ENCODE measurements around the gene CASP8. TPM values are rescaled to one million over a fixed set of nuclear protein-coding genes. Genes with fewer than 3 reads are reported as not detected.

CASP8 gene
- total and polyA plus RNA-seq, 2 donors (not counting 3 experiments of a cell fraction or from before 2014, with no cell fraction given) = 5.3 to 5.8 TPM

GRCh38 chr2:201273330-201273983, 13.1 kb downstream of the CASP8 start:
- CTCF ChIA-PET = no interaction called here
- no peak overlapping the region for H3K9ac ChIP-seq (replicated peaks; ENCODE audit: extremely low read depth, insufficient read depth, low read length)
- DNase-seq (ENCODE audit: low read depth, low spot score) (no peak), FAIRE-seq (no peak)
- no peaks in the 10 kb centered on the region for H4K20me1 ChIP-seq (replicated peaks; ENCODE audit: control insufficient read depth, extremely low read depth, insufficient read depth, low read length)
- no peaks in the 10 kb centered on the region for H3K27me3 ChIP-seq (ENCODE audit: control insufficient read depth in 2 of 2, insufficient read depth in 2 of 2, low read length in 2 of 2)
- H3K27ac ChIP-seq (ENCODE audit: insufficient read depth, low read depth, low read length) = no peak overlapping the region
- H3K9me1 ChIP-seq (replicated peaks; ENCODE audit: control insufficient read depth, extremely low read depth, insufficient read depth, low read length) = no peaks in the 10 kb centered on the region
- TF ChIP-seq JUN (IDR thresholded peaks at IDR 0.05; ENCODE audit: borderline replicate concordance, insufficient read depth, insufficient read length, low read depth) (no peak), MAX (IDR thresholded peaks at IDR 0.05; ENCODE audit: insufficient read depth, insufficient read length) (no peak), EZH2 (IDR thresholded peaks at IDR 0.05; ENCODE audit: borderline replicate concordance, low read depth, low read length, severe bottlenecking) (no peak), FOS (IDR thresholded peaks at IDR 0.05; ENCODE audit: borderline replicate concordance, insufficient read depth, low read length) (no peak), CTCF (IDR thresholded peaks at IDR 0.05; ENCODE audit: extremely low read depth in 1 of 2, insufficient read depth in 1 of 2, low read depth in 1 of 2, low read length in 2 of 2) (no peak), GATA2 (IDR thresholded peaks at IDR 0.05; ENCODE audit: insufficient read depth, insufficient read length, low read depth, low read length) (no peak), POLR2A (IDR thresholded peaks at IDR 0.05; ENCODE audit: low read depth, low read length) (no peak), MYC (IDR thresholded peaks at IDR 0.05; ENCODE audit: low read depth, low read length) (no peak), POLR2AphosphoS5 (IDR thresholded peaks at IDR 0.05; ENCODE audit: insufficient read depth, low read depth, low read length) (no peak)
- no peak overlapping the region for H2AFZ ChIP-seq (ENCODE audit: low read depth, low read length)
- H3K4me3 ChIP-seq (replicated peaks in 1 of 3; ENCODE audit: insufficient read depth in 1 of 3, low read depth in 1 of 3, low read length in 3 of 3) = no peak overlapping the region
- H3K36me3 ChIP-seq (ENCODE audit: control insufficient read depth in 2 of 2, extremely low read depth in 1 of 2, insufficient read depth in 2 of 2, low read length in 2 of 2) = no peaks in the 10 kb centered on the region
- intact Hi-C loops (cut with micrococcal nuclease) = no loop called here
- POLR2A ChIA-PET = no interaction called here
- no peaks in the 10 kb centered on the region for H3K4me1 ChIP-seq (ENCODE audit: control insufficient read depth, extremely low read depth, insufficient read depth, low read length)
- H3K9me3 ChIP-seq (replicated peaks; ENCODE audit: control insufficient read depth, insufficient read depth, low read length) = no peaks in the 10 kb centered on the region
- dilution Hi-C loops (cut with MboI; ENCODE audit: extremely low pct_ligation_motif_present, low sequenced_read_pairs) = no loop called here
- no TSS peak for BruUV-seq (replicated peaks)
- H3K79me2 ChIP-seq (ENCODE audit: control insufficient read depth, insufficient read depth, low read length) = no peaks in the 10 kb centered on the region
- H3K4me2 ChIP-seq (ENCODE audit: insufficient read depth, low read length) = no peak overlapping the region
